GM04504 (cell line): ENCODE data around the gene DFFA.
"Not testable (repeated sequence)": the region's sequence is repeated elsewhere in the genome, so short reads cannot be mapped to it uniquely, and the experiment has no call there.

Experiments used
- DNase-seq: peaks from one replicate; pipeline ENCODE4 v3.0.0-alpha.2; 2012; ENCODE audit warnings: low read depth

The DFFA gene

DNA sequence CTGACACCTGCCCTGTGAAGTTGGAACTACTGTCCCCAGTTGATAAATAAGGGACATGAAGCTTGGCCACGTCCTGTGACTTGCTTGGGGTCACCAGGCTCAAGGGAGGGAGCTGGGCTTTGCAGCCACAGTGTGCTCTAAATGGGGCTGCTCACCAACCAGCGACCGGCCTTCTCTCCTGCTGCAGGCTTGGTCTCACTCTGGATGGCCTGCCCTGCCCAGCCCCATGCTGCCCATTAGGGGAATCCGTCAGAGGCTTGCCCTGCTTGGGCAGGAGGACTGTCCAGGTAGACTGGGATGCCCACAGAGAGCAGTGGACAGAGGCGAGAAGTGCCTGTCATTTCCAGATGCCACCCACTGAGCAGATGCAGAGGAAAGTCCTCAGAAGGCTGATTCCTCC, 43.3 kb downstream of the DFFA start:
- no peak for DNase-seq

DNA sequence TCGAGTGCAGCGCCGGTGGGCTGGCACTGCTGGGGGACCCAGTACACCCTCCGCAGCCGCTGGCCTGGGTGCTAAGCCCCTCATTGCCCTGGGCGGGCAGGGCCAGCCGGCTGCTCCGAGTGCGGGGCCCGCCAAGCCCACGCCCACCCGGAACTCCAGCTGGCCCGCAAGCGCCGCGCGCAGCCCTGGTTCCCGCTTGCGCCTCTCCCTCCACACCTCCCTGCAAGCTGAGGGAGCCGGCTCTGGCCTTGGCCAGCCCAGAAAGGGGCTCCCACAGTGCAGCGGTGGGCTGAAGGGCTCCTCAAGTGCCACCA, 45.8 kb downstream of the DFFA start:
- DNase-seq: not testable (repeated sequence)

DNA sequence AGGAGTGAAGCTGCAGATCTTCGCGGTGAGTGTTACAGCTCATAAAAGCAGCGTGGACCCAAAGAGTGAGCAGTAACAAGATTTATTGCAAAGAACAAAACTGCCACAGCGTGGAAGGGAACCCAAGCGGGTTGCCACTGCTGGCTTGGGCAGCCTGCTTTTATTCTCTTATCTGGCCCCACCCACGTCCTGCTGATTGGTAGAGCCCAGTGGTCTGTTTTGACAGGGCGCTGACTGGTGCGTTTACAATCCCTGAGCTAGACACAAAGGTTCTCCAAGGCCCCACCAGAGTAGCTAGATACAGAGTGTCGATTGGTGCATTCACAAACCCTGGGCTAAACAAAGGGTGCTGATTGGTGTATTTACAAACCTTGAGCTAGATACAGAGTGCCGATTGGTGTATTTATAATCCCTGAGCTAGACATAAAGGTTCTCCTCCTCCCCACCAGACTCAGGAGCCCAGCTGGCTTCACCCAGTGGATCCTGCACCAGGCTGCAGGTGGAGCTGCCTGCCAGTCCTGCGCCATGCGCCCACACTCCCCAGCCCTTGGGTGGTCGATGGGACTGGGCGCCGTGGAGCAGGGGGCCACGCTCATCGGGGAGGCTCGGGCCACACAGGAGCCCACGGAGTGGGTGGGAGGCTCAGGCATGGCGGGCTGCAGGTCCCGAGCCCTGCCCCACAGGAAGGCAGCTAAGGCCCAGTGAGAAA, 46.3 kb downstream of the DFFA start:
- not testable (repeated sequence) for DNase-seq

DNA sequence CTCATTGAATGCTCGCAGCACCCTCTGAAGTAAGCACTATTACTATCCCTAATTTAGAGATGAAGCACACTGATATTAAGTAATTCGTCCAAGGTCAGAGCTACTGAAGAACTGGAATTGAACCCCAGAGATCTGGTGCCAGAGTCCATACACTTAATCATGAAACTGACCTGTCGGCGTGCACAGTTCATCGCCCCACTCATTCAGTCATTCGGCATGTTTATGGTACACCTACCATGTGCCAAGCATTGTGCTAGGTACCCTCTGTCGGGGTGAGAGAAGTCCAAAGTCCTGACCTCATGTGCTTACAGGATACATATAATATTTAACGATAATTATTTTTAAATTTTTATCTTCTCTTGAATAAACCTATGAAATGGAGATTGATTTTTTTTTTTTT, 47.7 kb downstream of the DFFA start:
- DNase-seq: no peak

DNA sequence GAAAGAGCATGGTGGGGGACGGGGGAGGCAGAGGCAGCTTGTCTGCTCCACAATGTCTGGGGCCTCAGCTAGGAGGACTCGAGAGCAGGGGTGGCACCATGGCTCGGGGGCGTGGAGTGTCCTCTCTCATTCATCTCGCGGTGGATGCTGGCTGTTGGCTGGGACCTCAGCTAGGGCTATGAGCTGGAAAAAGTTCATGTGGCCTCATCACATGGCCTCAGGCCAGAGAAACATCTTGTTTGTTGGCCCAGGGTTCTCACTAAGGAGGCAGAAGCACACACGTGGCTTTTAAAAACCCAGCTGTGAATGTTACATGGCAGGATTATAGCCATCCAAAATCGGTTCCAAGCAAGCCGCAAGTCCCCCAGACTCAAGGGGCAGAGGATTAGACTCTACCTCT, 48.3 kb downstream of the DFFA start:
- peak; percentile 68 for DNase-seq

DNA sequence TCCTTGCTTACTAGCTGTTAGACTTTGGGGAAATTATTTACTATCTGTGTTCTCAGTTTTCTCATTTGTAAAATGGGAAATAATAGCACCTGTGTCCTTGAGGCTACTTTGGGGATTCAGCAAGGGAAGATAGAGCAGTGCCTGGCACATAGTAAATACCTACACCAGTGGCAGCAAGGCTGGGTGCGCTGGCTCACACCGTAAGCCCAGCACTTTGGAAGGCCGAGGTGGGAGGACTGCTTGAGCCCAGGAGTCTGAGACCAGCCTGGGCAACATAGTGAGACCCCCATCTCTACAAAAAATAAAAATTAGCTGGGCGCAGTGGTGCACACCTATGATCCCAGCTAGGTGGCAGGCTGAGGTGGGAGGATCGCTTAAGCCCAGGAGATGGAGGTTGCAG, 50.7 kb downstream of the DFFA start:
- no peak for DNase-seq

DNA sequence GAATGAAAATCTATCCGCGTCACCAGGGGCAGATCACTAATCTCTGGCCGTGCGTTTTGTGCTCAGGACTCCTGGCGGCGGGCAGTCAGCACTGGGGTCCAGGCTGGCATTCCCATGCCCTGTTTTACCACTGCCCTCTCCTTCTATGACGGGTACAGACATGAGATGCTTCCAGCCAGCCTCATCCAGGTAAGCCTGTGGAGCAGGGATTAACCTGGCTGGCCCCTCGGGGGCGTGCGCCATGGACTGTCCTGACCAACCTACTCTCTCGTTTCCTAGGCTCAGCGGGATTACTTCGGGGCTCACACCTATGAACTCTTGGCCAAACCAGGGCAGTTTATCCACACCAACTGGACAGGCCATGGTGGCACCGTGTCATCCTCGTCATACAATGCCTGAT, 53.0 kb downstream of the DFFA start:
- DNase-seq: no peak

DNA sequence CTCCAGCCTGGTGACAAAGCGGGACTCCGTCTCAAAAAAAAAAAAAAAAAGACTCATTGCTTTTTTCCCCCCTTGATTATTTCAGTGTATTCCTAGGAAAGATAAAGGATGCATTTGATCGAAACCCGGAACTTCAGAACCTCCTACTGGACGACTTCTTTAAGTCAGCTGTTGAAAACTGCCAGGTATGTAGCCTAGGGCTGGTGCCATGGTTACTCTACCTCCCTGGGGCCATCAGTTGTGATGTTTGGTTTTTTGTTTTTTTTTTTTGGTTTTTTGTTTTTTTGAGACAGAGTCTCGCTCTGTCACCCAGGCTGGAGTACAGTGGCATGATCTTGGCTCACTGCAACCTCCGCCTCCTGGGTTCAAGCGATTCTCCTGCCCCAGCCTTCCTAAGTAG, 53.6 kb downstream of the DFFA start:
- DNase-seq: not testable (repeated sequence)

DNA sequence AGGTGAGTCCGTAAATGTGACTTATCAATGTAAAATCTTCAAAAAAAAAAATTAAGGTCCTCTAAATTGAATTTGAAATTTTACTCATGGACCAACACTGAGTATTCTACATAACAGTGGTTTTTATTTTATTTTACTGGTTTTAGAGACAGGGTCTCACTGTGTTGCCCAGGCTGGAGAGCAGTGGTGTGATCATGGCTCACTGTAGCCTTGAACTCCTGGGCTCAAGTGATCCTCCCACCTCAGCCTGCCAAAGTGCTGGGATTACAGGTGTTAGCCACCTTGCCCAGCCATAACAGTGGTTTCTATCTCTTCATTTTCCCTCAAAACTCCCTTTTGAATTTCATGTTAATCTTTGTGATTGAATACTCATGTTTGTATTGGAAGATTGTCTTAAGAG, 56.4 kb downstream of the DFFA start:
- DNase-seq: not testable (repeated sequence)

DNA sequence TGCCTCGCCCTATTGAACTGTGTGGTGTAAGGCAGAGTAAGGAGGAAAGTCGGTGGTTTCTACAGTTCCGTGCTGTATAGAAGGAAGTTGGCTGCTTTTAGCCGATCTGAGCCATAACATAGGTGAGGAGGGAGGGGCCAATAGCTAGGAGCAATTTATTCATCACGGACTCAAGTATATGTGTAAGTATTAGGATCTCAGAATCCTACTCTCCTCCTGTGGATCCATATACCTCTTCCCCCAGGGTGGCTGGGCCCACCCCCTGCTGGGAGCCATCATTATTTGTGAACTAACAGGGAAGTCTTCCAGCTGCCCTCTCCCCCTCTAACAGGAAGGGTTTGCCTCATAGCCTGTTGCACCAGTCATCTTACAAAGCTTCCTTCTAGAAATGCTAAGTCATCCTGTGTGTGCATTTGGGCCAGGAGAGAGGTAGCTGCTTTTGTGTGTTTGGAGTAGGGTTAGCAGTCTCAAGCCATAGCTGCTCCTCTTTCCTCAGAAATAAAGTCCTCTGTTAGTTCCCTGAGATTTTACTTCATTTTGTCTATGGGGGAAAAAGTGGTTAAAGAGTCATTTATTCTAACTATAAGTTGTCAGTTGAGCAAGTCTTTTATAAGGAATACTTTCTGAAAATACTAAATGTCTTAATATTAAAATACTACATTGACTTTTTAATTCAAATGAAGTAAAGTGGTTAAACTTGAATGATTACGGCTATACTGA, 57.0 kb downstream of the DFFA start:
- DNase-seq: no peak

DNA sequence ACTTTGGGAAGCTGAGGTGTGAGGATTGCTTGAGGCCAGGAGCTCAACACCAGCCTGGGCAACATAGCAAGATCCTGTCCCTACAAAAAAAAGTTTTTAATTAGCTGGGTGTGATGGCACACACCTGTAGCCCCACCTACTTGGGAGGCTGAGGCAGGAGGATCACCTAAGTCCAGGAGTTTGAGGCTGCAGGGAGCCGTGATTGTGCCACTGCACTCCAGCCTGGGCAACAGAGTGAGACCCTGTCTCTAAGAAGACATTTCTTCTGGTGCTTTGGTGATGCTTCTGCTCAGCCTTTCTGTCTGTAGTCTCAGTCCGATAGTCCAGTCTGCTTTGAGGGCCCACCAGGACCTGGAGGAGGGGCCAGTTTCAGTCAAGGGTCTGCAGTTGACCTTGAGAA, 65.1 kb downstream of the DFFA start:
- DNase-seq: no peak
